Central memory CD8-positive, alpha-beta T cell (primary cell): ENCODE data around the gene FBXO46.

Experiments used
- ATAC-seq: fragments of 150-1000 bp; cut with Tn5 transposase; replicated peaks from 2 replicates; pipeline ENCODE4 v1.10.0; 2022; ENCODE audit warnings: mild to moderate bottlenecking, moderate FRiP score, moderate number of reproducible peaks; ENCODE audit not compliant: poor library complexity, severe bottlenecking; ENCODE audit errors: extremely low read depth
- DNase-seq, 2 donors: peaks; one replicate each; pipeline ENCODE4 v3.0.0; 2021; ENCODE audit warnings: low spot score in 2 of 2
- H3K27ac Mint-ChIP-seq: one replicate; pipeline ENCODE4 v1.8.0; 2022; ENCODE audit warnings: low read depth, mild to moderate bottlenecking, moderate library complexity, mixed read lengths
- H3K27me3 Mint-ChIP-seq: one replicate; pipeline ENCODE4 v1.8.0; 2022; ENCODE audit warnings: mixed read lengths
- H3K36me3 Mint-ChIP-seq: one replicate; pipeline ENCODE4 v1.8.0; 2022; ENCODE audit warnings: mild to moderate bottlenecking, moderate library complexity, mixed read lengths; ENCODE audit not compliant: insufficient read depth
- H3K4me1 Mint-ChIP-seq: one replicate; pipeline ENCODE4 v1.8.0; 2022; ENCODE audit warnings: mixed read lengths
- H3K4me3 Mint-ChIP-seq: one replicate; pipeline ENCODE4 v1.8.0; 2022; ENCODE audit warnings: mild to moderate bottlenecking, moderate library complexity, mixed read lengths
- H3K9me3 Mint-ChIP-seq: one replicate; pipeline ENCODE4 v1.8.0; 2022; ENCODE audit warnings: mixed read lengths

Gene FBXO46

DNA sequence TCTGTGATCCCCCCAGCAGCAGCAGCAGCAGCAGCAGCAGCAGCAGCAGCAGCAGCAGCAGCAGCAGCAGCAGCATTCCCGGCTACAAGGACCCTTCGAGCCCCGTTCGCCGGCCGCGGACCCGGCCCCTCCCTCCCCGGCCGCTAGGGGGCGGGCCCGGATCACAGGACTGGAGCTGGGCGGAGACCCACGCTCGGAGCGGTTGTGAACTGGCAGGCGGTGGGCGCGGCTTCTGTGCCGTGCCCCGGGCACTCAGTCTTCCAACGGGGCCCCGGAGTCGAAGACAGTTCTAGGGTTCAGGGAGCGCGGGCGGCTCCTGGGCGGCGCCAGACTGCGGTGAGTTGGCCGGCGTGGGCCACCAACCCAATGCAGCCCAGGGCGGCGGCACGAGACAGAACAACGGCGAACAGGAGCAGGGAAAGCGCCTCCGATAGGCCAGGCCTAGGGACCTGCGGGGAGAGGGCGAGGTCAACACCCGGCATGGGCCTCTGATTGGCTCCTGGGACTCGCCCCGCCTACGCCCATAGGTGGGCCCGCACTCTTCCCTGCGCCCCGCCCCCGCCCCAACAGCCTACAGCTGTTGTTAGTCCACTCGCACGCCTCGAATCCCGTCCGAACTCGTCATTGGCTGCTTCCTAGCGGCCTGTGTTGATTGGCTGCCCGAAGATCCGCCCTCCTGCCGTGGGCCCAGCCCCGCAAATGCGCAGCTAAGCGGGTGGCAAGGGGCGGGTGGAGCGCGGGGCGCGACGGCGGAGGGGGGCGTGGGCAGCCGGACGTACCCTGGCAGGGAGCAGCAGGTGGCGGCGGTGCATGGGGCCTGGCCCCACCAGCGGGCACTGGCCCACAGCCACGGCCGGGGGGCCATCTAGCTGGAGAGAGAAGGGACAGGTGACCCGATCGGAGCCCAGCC lies 39.8 kb upstream of the FBXO46 start:
- DNase-seq (peak; percentile 85 to 87), ATAC-seq (peak; percentile 75)
- Mint-ChIP-seq H3K36me3 (peaks cover 31% of the 10 kb centered on the region), H3K27me3 (no peaks in the 10 kb centered on the region), H3K4me3 (peak overlapping the region; percentile 86), H3K9me3 (no peaks in the 10 kb centered on the region), H3K27ac (peak overlapping the region; percentile 79), H3K4me1 (peaks cover 23% of the 10 kb centered on the region)

DNA sequence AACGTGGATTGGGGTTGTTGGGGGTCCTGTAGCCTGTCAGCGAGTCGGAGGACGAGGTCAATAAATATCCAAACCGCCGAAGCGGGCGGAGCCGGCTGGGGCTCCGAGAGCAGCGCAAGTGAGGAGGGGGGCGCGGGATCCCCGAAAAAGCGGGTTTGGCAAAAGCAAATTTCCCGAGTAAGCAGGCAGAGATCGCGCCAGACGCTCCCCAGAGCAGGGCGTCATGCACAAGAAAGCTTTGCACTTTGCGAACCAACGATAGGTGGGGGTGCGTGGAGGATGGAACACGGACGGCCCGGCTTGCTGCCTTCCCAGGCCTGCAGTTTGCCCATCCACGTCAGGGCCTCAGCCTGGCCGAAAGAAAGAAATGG lies 39.1 kb upstream of the FBXO46 start:
- Mint-ChIP-seq H3K9me3 (no peaks in the 10 kb centered on the region), H3K4me3 (peak overlapping the region; percentile 86), H3K36me3 (peaks cover 30% of the 10 kb centered on the region), H3K27ac (peak overlapping the region; percentile 79), H3K4me1 (peaks cover 23% of the 10 kb centered on the region), H3K27me3 (peaks cover 4% of the 10 kb centered on the region)
- ATAC-seq: peak; percentile 68
- peak; percentile 62 to 71 for DNase-seq

DNA sequence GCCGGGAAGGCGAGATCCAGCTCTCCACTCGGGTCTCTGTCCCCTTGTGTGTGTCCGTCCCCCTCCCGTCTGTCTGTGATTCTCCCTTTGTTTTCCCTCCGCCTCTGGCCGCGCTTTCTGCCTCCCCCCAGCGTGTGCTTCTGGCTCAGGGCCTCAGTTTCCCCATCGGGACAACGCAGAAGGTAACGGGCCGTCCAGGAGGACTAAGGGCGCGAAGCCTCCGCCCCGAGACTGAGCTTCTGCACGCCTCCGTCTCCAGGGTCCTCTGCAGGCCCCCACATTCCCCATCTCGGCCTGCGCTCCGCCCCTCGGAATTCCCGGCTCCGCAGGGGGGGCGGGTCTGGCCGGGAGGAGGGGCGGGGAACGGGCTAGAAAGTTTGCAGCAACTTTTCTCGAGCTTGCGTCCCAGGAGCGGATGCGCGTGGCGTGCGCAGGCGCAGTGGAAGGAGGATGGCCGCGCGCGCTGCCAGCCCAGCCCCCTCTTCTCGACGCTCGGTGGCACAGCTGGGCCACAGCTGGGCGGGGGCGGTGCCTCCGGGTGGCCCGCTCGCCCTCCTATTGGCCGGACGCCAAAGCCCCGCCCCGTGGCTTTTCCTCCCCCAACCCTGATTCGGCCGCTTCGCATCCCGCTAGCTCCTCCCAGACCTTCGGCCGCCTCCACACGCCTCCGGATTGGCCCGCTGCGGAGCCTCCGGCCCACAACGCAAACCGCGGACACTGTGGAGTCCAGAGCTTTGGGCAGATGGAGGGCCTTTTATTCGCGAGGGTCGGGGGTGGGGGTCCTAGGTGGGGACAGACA lies 38.5 kb upstream of the FBXO46 start, which contains the start of gene SIX5:
Gene SIX5 (minus strand): TSS at position 269 of the 799 bp plus-strand sequence. CDS start 408 bp downstream, outside the sequence.
- Mint-ChIP-seq H3K36me3 (peaks cover 31% of the 10 kb centered on the region), H3K4me1 (peaks cover 23% of the 10 kb centered on the region), H3K27ac (peak within 1 kb of the TSS; percentile 79), H3K9me3 (no peaks in the 10 kb centered on the region), H3K27me3 (peaks cover 8% of the 10 kb centered on the region), H3K4me3 (peak within 1 kb of the TSS; percentile 86)
- peak; percentile 57 for ATAC-seq
- DNase-seq: peak; percentile 90 to 92

DNA sequence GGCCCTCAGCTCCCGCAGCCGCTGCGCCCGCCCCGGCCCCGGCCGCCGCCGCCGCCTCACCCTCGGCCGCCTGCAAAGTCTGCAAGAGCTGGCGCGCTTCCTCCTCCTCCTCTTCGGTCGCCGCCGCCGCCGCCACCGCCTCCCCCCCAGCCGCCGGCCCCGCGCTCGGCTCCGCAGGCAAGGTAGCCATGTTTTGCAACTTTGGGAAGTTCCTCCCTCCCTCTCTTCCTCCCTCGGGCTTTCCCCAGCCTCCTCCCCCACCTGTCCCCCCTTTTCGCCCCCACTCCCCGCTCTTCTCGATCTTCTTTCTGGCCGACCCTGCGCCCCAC lies 37.9 kb upstream of the FBXO46 start:
- DNase-seq: no peak
- Mint-ChIP-seq H3K4me3 (peak overlapping the region; percentile 86), H3K27ac (peak overlapping the region; percentile 79), H3K27me3 (peaks cover 8% of the 10 kb centered on the region), H3K4me1 (peaks cover 23% of the 10 kb centered on the region), H3K9me3 (no peaks in the 10 kb centered on the region), H3K36me3 (peaks cover 31% of the 10 kb centered on the region)
- no peak for ATAC-seq

DNA sequence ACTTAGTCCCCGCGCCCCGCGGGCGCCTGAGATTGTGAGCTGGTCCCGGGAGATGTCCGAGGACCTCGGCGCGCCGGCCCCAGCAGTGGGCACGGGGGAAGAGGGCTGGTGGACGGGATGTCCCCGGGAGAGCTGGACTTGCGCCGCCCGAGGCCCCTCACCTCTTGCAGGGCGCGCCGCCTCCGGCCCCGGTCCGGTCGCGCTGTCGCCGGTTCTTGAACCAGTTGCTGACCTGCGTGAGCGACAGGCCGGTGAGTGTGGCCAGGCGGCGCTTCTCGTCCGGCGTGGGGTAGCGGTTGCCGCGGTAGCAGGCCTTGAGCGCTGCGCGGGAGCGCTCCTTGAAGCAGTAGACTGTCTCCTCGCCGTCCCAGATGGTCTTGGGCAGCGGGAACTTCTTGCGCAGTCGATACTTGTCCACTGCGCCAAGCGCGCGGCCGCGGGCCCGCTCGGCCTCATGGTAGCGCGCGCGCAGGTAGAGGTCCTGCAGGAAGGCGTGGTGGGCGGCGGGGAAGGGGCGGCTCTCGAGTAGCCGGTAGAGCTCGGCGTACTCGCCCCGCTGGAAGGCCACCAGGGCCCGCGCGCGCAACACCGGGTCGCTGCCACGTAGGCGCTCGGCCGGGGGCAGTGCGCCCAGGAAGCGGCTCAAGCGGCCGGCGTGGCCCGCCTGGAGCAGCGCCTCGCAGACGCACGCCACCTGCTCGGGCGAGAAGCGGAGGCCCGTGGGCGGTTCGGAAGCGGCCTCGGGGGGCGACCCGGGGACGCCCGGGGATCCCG lies 37.4 kb upstream of the FBXO46 start:
- no peak overlapping the region for H3K27ac Mint-ChIP-seq
- DNase-seq (no peak), ATAC-seq (no peak)
- peaks cover 30% of the 10 kb centered on the region for H3K36me3 Mint-ChIP-seq
- H3K4me1 Mint-ChIP-seq: peaks cover 23% of the 10 kb centered on the region
- H3K4me3 Mint-ChIP-seq: peak overlapping the region; percentile 86
- H3K27me3 Mint-ChIP-seq: peaks cover 8% of the 10 kb centered on the region
- no peaks in the 10 kb centered on the region for H3K9me3 Mint-ChIP-seq

DNA sequence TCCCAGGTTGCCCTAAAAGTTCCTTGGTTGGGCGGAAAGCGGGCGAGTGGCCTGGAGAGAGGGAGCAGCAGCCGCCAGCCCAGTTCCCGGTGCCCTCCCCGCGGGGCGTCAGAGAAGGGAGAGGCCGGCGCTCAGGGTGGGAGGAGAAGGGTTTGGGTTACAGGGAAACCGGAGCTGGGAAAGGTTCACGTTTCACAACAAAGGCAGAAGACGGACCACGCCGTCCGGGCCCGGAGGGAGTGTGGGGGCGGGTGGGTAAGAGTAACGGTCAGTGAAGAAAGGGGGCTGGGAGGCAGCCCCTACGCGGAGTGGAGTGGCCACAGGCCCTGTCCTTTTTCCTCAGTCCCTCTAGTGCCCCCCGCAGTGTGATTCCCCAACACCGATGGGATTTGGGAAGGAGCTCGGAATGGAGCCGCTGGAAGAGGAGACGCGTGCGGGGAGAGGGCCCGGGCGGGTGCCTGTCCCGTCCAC lies 36.7 kb upstream of the FBXO46 start:
- peaks cover 23% of the 10 kb centered on the region for H3K4me1 Mint-ChIP-seq
- DNase-seq (no peak), ATAC-seq (no peak)
- no peaks in the 10 kb centered on the region for H3K9me3 Mint-ChIP-seq
- H3K36me3 Mint-ChIP-seq: peaks cover 27% of the 10 kb centered on the region
- H3K27me3 Mint-ChIP-seq: peaks cover 8% of the 10 kb centered on the region
- H3K27ac Mint-ChIP-seq: no peak overlapping the region
- peak overlapping the region; percentile 86 for H3K4me3 Mint-ChIP-seq

DNA sequence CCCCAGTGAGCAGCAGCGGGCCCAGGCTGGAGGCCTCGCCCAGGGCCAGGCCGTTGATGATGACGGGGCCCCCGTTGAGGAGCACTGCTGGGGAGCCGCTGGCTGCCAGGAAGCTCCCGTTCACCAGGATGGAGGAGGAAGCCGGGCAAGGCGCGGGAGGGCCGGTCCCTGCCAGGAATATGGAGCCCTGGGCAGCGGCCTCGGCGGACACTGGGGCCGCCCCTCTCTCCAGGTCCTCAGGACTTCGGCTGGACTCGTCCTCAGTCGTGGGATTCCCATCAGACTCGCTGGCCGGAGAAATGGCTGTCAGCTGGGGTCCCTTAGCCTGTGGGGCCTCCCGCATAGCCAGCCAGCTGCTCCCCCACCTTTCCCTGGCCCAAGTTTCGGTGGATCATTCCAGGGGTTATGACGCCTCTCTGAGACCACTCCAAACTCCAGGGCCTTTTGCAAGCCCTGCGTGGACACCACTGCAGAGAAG lies 36.2 kb upstream of the FBXO46 start:
- ATAC-seq (no peak), DNase-seq (no peak)
- Mint-ChIP-seq H3K36me3 (peaks cover 23% of the 10 kb centered on the region), H3K27ac (no peak overlapping the region), H3K9me3 (no peaks in the 10 kb centered on the region), H3K4me3 (peak overlapping the region; percentile 86), H3K4me1 (peaks cover 23% of the 10 kb centered on the region), H3K27me3 (peaks cover 8% of the 10 kb centered on the region)

DNA sequence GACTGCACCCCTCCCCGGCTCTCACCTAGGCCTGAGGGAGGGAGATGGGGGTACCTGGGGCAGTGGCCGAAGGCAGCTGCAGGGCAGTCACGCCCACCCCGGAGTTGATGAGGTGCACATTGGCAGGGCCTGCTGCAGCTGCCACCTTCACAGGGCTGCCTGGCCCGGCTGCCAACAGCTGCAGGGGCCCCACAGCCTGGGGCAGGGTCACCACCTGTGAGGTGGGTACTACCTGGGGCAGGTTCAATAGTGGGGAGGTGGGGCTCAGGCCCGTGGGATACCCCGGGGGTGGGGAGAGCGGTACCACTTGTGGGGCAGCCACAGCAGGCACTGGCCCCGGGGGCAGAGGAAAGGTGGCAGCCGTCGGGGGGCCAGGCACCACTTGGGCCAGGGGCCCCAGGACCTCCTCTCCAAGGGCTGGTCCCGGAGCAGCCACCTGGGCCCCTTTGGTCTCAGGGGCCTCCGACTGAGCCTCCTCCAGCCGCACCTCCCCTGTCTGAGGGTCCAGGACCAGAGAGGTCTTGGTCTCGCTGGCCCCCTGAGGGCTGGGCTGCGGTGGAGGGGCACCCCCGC lies 35.7 kb upstream of the FBXO46 start:
- H3K36me3 Mint-ChIP-seq: peaks cover 22% of the 10 kb centered on the region
- peaks cover 23% of the 10 kb centered on the region for H3K4me1 Mint-ChIP-seq
- H3K27ac Mint-ChIP-seq: no peak overlapping the region
- no peak for ATAC-seq
- no peaks in the 10 kb centered on the region for H3K9me3 Mint-ChIP-seq
- DNase-seq: no peak
- H3K27me3 Mint-ChIP-seq: peaks cover 8% of the 10 kb centered on the region
- no peak overlapping the region for H3K4me3 Mint-ChIP-seq

DNA sequence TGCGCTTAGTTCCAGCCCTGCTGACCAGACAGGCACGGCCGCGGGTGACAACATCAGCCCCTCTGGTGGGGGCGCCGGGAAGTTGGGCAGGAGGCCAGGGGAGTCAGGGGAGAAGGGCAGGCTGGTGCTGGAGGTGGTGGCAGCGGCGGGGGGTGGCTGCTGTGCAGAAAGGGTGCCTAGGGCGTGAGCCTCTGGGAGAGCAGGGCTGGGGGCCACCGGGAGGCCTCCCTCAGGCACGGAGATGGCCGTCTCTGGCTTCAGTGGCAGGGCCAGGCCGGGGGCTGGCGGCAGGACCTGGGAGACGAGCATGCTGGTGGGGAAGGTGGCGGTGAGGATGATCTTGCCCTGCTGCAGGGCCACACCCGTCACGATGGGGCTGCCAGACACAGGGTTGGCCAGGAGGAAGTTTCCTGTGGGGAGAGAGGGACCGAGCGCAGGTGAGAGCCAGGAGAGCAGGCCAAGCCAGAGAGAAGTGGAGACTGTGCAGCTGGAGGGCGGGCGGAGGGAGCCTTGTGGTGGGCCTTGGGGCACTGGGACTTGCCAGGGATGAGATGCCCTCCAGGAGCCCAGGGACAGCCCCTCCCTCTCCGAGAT lies 35.1 kb upstream of the FBXO46 start:
- peaks cover 19% of the 10 kb centered on the region for H3K4me1 Mint-ChIP-seq
- peaks cover 8% of the 10 kb centered on the region for H3K27me3 Mint-ChIP-seq
- no peaks in the 10 kb centered on the region for H3K9me3 Mint-ChIP-seq
- no peak overlapping the region for H3K27ac Mint-ChIP-seq
- peaks cover 21% of the 10 kb centered on the region for H3K36me3 Mint-ChIP-seq
- ATAC-seq (no peak), DNase-seq (no peak)
- H3K4me3 Mint-ChIP-seq: peak overlapping the region; percentile 4

DNA sequence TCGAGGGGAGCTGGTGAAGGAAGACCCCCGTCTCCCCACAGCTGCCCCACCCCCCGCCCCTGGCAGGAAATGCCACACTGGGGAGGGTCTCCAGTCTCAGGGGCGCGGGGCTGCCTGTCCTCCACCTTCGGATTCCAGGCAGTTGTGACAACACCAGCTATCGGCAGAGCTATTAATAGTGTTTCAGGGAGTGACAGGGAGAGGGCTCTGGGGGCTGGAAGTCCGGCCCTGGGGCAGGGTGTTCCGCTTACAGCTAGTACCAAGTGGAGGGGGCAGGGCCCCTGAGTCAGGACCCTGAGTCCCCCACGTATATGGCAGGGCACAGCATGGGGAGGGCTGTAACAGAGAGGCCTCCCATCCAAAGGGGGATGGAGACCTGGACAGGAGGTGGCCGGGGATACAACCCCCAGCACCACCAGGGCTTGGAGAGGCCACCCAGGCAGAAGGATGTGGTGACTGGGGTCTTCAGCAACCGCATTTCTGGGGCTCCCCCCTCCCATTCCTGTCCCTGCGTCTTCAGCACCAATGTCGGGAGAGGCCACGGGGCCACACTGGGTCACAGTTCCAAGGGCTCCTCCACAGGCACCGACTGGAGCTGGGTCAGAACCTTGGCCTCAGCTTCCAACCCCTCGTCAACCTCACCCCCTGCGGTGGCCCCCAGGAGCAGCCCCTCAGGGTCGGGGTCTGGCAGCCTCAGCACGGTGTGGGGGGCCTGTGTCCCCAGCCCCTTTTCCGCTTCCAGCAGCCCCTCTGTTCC lies 34.4 kb upstream of the FBXO46 start:
- ATAC-seq: no peak
- Mint-ChIP-seq H3K9me3 (no peaks in the 10 kb centered on the region), H3K4me1 (peaks cover 12% of the 10 kb centered on the region), H3K27me3 (peaks cover 8% of the 10 kb centered on the region), H3K36me3 (peaks cover 17% of the 10 kb centered on the region), H3K4me3 (no peak overlapping the region), H3K27ac (no peak overlapping the region)
- no peak for DNase-seq

DNA sequence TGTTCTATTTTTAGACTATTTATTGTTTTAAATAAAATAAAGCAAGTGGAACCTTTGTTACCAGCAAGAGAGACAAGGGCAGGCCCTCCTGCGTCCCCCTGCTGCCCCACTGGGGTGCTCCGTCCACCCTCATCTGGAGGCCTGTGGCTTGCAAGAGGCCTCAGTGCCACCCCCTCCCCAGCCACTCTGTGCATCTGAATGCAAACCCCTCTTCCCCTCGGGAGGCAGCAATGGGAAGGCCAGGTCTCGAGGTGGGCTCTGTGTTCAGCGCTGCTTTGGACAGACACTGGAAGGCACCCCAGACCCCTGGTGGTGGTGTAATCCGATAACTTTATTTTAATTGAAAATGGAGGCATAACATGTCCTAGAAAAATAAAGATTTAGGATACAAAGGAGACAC lies 33.8 kb upstream of the FBXO46 start:
- H3K36me3 Mint-ChIP-seq: peaks cover 12% of the 10 kb centered on the region
- ATAC-seq: no peak

More for the DNA sequence above, 33.8 kb upstream of the FBXO46 start:
- Mint-ChIP-seq H3K4me3 (no peak overlapping the region), H3K9me3 (no peaks in the 10 kb centered on the region), H3K27me3 (peaks cover 8% of the 10 kb centered on the region), H3K4me1 (peaks cover 6% of the 10 kb centered on the region), H3K27ac (no peak overlapping the region)
- no peak for DNase-seq
